HEK293 (cell line): ENCODE measurements around the gene NKAIN4.

Experiments used
- CTCF ChIA-PET: fragments of 350-600 bp; formaldehyde crosslinking; extraction: SDS; loops from one replicate; lab custom pipeline; 2021; ENCODE audit warnings: antibody characterized with exemption; lab: Yijun Ruan, JAX
- POLR2A ChIA-PET: fragments of 300-600 bp; formaldehyde crosslinking; extraction: SDS; loops from one replicate; lab custom pipeline; 2020; ENCODE audit warnings: antibody characterized with exemption, inconsistent platforms; lab: Yijun Ruan, JAX
- H3K27ac ChIP-seq: fragments of 200-500 bp; sonication (Bioruptor generic); 2 replicates; pipeline ENCODE4 v1.5.1; 2014; ENCODE audit warnings: low read depth, low read length, control low read depth, inconsistent platforms; ENCODE audit errors: extremely low read depth
- H3K36me3 ChIP-seq, 2 experiments: fragments of 200-500 bp in 1 of 2; sonication (Bioruptor generic) in 1 of 2; 1 replicate in 1 of 2; 2 replicates in 1 of 2; pipeline ENCODE4 v1.5.1; 2014 to 2017; ENCODE audit warnings: inconsistent platforms in 2 of 2, low read length in 2 of 2; ENCODE audit not compliant: control insufficient read depth in 2 of 2, insufficient read depth in 1 of 2
- H3K4me1 ChIP-seq: fragments of 200-500 bp; sonication (Bioruptor generic); 2 replicates; pipeline ENCODE4 v1.5.1; 2014; ENCODE audit warnings: mild to moderate bottlenecking, low read length, inconsistent platforms; ENCODE audit not compliant: control insufficient read depth, insufficient read depth
- H3K4me3 ChIP-seq: 2 replicates; pipeline ENCODE4 v1.5.1; 2011; ENCODE audit warnings: low read depth, mild to moderate bottlenecking, control low read depth, low read length, moderate library complexity
- H3K9me3 ChIP-seq: fragments of 200-500 bp; sonication (Bioruptor generic); 2 replicates; pipeline ENCODE4 v1.5.1; 2014; ENCODE audit warnings: low read depth, low read length, inconsistent platforms; ENCODE audit not compliant: control insufficient read depth, insufficient read depth
- BCL11A ChIP-seq: fragments of 450-650 bp; formaldehyde crosslinking; IDR thresholded peaks from 2 replicates; pipeline ENCODE4 v1.5.1; 2016; ENCODE audit warnings: low read depth, missing biosample characterization, missing genetic modification characterization
- CTCF ChIP-seq: fragments of 450-650 bp; formaldehyde crosslinking; IDR thresholded peaks from 2 replicates; pipeline ENCODE4 v1.5.1; 2016; ENCODE audit warnings: missing biosample characterization, missing genetic modification characterization
- KLF10 ChIP-seq: fragments of 450-650 bp; IDR thresholded peaks from 2 replicates; pipeline ENCODE4 v1.5.1; 2018; ENCODE audit warnings: missing biosample characterization, mild to moderate bottlenecking, missing genetic modification characterization
- KLF7 ChIP-seq: fragments of 450-650 bp; formaldehyde crosslinking; IDR thresholded peaks from 2 replicates; pipeline ENCODE4 v1.5.1; 2016; ENCODE audit warnings: missing biosample characterization, missing genetic modification characterization, borderline replicate concordance
- REPIN1 ChIP-seq: fragments of 450-650 bp; formaldehyde crosslinking; IDR thresholded peaks from 2 replicates; pipeline ENCODE4 v1.5.1; 2017; ENCODE audit warnings: missing biosample characterization, missing genetic modification characterization, low read depth
- WT1 ChIP-seq: fragments of 450-650 bp; formaldehyde crosslinking; IDR thresholded peaks from 2 replicates; pipeline ENCODE4 v1.5.1; 2016; ENCODE audit warnings: missing biosample characterization, missing genetic modification characterization
- ZBTB26 ChIP-seq: fragments of 450-650 bp; formaldehyde crosslinking; optimal IDR thresholded peaks from 2 replicates; pipeline ENCODE3; 2016; ENCODE audit warnings: missing biosample characterization, mild to moderate bottlenecking, missing genetic modification characterization
- ZBTB44 ChIP-seq: fragments of 450-650 bp; IDR thresholded peaks from 2 replicates; pipeline ENCODE4 v1.5.1; 2018; ENCODE audit warnings: missing biosample characterization, mild to moderate bottlenecking, missing genetic modification characterization
- ZNF133 ChIP-seq: fragments of 450-650 bp; formaldehyde crosslinking; IDR thresholded peaks from 2 replicates; pipeline ENCODE4 v1.5.1; 2016; ENCODE audit warnings: missing biosample characterization, missing genetic modification characterization
- ZNF138 ChIP-seq: fragments of 450-650 bp; formaldehyde crosslinking; IDR thresholded peaks from 2 replicates; pipeline ENCODE4 v1.5.1; 2016; ENCODE audit warnings: missing biosample characterization, missing genetic modification characterization, borderline replicate concordance
- ZNF16 ChIP-seq: fragments of 450-650 bp; formaldehyde crosslinking; IDR thresholded peaks from 2 replicates; pipeline ENCODE4 v1.5.1; 2016; ENCODE audit warnings: low read depth, missing biosample characterization, missing genetic modification characterization
- ZNF26 ChIP-seq: fragments of 450-650 bp; formaldehyde crosslinking; IDR thresholded peaks from 2 replicates; pipeline ENCODE4 v1.5.1; 2016; ENCODE audit warnings: missing biosample characterization, missing genetic modification characterization
- ZNF391 ChIP-seq: fragments of 450-650 bp; formaldehyde crosslinking; IDR thresholded peaks from 2 replicates; pipeline ENCODE4 v1.5.1; 2016; ENCODE audit warnings: low read depth, missing biosample characterization, missing genetic modification characterization, borderline replicate concordance
- ZNF394 ChIP-seq: fragments of 450-650 bp; formaldehyde crosslinking; IDR thresholded peaks from 2 replicates; pipeline ENCODE4 v1.5.1; 2016; ENCODE audit warnings: missing biosample characterization, missing genetic modification characterization, mild to moderate bottlenecking, moderate library complexity, borderline replicate concordance
- ZNF423 ChIP-seq: fragments of 450-650 bp; formaldehyde crosslinking; IDR thresholded peaks from 2 replicates; pipeline ENCODE4 v1.5.1; 2016; ENCODE audit warnings: missing biosample characterization, missing genetic modification characterization
- ZNF449 ChIP-seq: fragments of 450-650 bp; formaldehyde crosslinking; IDR thresholded peaks from 2 replicates; pipeline ENCODE4 v1.5.1; 2017; ENCODE audit warnings: missing biosample characterization, mild to moderate bottlenecking, missing genetic modification characterization, moderate library complexity
- ZNF585B ChIP-seq: fragments of 450-650 bp; formaldehyde crosslinking; IDR thresholded peaks from 2 replicates; pipeline ENCODE4 v1.5.1; 2016; ENCODE audit warnings: missing biosample characterization, missing genetic modification characterization
- ZNF596 ChIP-seq: fragments of 450-650 bp; IDR thresholded peaks from 2 replicates; pipeline ENCODE4 v1.5.0; 2018; ENCODE audit warnings: missing biosample characterization, mild to moderate bottlenecking, missing genetic modification characterization, moderate library complexity
- ZNF624 ChIP-seq: fragments of 450-650 bp; formaldehyde crosslinking; IDR thresholded peaks from 2 replicates; pipeline ENCODE4 v1.5.1; 2017; ENCODE audit warnings: missing biosample characterization, missing genetic modification characterization
- ZNF639 ChIP-seq: fragments of 450-650 bp; formaldehyde crosslinking; IDR thresholded peaks from 2 replicates; pipeline ENCODE4 v1.5.1; 2016; ENCODE audit warnings: missing biosample characterization, missing genetic modification characterization
- ZNF664 ChIP-seq: fragments of 450-650 bp; formaldehyde crosslinking; IDR thresholded peaks from 2 replicates; pipeline ENCODE4 v1.5.1; 2016; ENCODE audit warnings: missing biosample characterization, missing genetic modification characterization
- ZNF677 ChIP-seq: fragments of 450-650 bp; IDR thresholded peaks from 2 replicates; pipeline ENCODE4 v1.5.0; 2018; ENCODE audit warnings: missing biosample characterization, mild to moderate bottlenecking, missing genetic modification characterization, moderate library complexity
- ZNF707 ChIP-seq: fragments of 450-650 bp; formaldehyde crosslinking; IDR thresholded peaks from 2 replicates; pipeline ENCODE4 v1.5.1; 2016; ENCODE audit warnings: missing biosample characterization, missing genetic modification characterization
- ZNF837 ChIP-seq: fragments of 450-650 bp; formaldehyde crosslinking; IDR thresholded peaks from 2 replicates; pipeline ENCODE4 v1.5.1; 2016; ENCODE audit warnings: missing biosample characterization, missing genetic modification characterization
- ZSCAN16 ChIP-seq: fragments of 450-650 bp; formaldehyde crosslinking; IDR thresholded peaks from 2 replicates; pipeline ENCODE4 v1.5.1; 2016; ENCODE audit warnings: missing biosample characterization, missing genetic modification characterization

The NKAIN4 gene

GRCh38 chr20:63280371-63280770, 26.1 kb upstream of the NKAIN4 start:
- Histone ChIP-seq H3K4me1 (no peaks in the 10 kb centered on the region), H3K4me3 (no peak overlapping the region), H3K27ac (no peak overlapping the region), H3K9me3 (no peaks in the 10 kb centered on the region), H3K36me3 (peaks cover 10 to 99% of the 10 kb centered on the region in 2 experiments; a peak in 2 of 3 replicates)
- ChIA-PET POLR2A (no interaction called here), CTCF (interaction anchor here (0.6 to 4.1 kb wide), 5 partner anchors 11 to 56 kb away, joined by 3 to 37 read pairs (median 3); partner anchors contain the start of gene COL20A1)
- TF ChIP-seq KLF7 (no peak), ZNF664 (no peak), ZNF837 (tag by site-specific recombination) (no peak), REPIN1 (tag by site-specific recombination) (no peak), ZNF423 (no peak), BCL11A (tag by site-specific recombination) (no peak), ZNF138 (tag by site-specific recombination) (no peak), ZNF16 (tag by site-specific recombination) (no peak), ZNF707 (tag by site-specific recombination) (no peak), ZNF394 (tag by site-specific recombination) (no peak), KLF10 (tag by site-specific recombination) (no peak)

- peaks cover 10 to 98% of the 10 kb centered on the region in 2 experiments; a peak in 2 of 3 replicates for H3K36me3 ChIP-seq
These were observed 25.7 kb upstream of the NKAIN4 start for GRCh38 chr20:63279931-63280330.

More at GRCh38 chr20:63279931-63280330, 25.7 kb upstream of the NKAIN4 start:
- TF ChIP-seq ZNF133 (tag by site-specific recombination) = no peak
- TF ChIP-seq ZNF391 (tag by site-specific recombination) = no peak
- TF ChIP-seq ZNF585B (tag by site-specific recombination) = no peak
- no peak for TF ChIP-seq ZNF624
- no peak for TF ChIP-seq ZNF26 (tag by site-specific recombination)
- TF ChIP-seq ZBTB44 = no peak
- no peak for TF ChIP-seq ZNF449 (tag by site-specific recombination)
- TF ChIP-seq CTCF (tag by site-specific recombination) = no peak
- no peak for TF ChIP-seq ZSCAN16 (tag by site-specific recombination)
- TF ChIP-seq WT1 (tag by site-specific recombination) = no peak
- no peak for TF ChIP-seq ZNF707 (tag by site-specific recombination)
- no peak for TF ChIP-seq ZNF596 (tag by site-specific recombination)
- no peak for TF ChIP-seq ZNF639 (tag by site-specific recombination)
- no peak for TF ChIP-seq ZBTB26 (tag by site-specific recombination)
- no peak for TF ChIP-seq ZNF677 (tag by site-specific recombination)
- Histone ChIP-seq H3K27ac (no peak overlapping the region), H3K4me3 (no peak overlapping the region), H3K9me3 (no peaks in the 10 kb centered on the region), H3K4me1 (no peaks in the 10 kb centered on the region)
- CTCF ChIA-PET = interaction anchor here (1.1 to 4.1 kb wide), 4 partner anchors 12 to 55 kb away, joined by 3 to 37 read pairs (median 8); partner anchors contain the start of gene COL20A1
- POLR2A ChIA-PET = no interaction called here
